ENCODE data around the gene AQP3. TPM values are rescaled to one million over a fixed set of nuclear protein-coding genes. Genes with fewer than 3 reads are reported as not detected.

Gene AQP3
- polyA plus RNA-seq, 2 of the 4 experiments (the other 2 are of a cell fraction), result 6.2 to 18.8 TPM

DNA sequence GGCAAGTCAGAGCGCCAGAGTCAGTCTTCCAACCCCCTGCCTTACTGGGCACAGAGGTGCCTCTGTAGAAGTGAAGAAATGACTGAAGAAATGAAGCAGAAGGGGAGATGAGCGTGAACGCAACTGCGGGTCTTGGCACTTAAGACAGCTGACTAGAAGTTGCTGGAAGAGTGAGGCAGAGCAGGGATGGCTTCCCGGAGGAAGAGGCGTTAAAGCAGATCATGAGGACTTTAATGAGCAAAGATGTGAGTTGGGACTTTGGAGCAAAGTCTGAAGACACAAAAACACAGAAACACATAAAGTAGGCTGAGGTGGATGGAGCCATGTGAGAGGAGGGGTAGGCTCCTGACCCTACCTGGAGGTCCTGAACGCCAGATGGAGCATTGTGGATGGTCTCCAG, 7.2 kb downstream of the AQP3 start:
- Histone ChIP-seq H3K4me1 (peaks cover 54% of the 10 kb centered on the region), H3K9me3 (no peaks in the 10 kb centered on the region), H3K27ac (peak overlapping the region in 1 of 2 experiments; percentile 51; a peak in 2 of 6 replicates), H3K4me2 (0 out of 3 replicates have a peak overlapping the region, but pooled peaks have one; percentile 21), H3K4me3 (no peak overlapping the region)
- TF ChIP-seq ZSCAN20 (CRISPR knock-in tag; IDR thresholded peaks at IDR 0.05) (no peak), NFE2L2 (conservative IDR thresholded peaks at IDR 0.05; ENCODE audit: low read length) (no peak), MYC (IDR thresholded peaks at IDR 0.05; ENCODE audit: borderline replicate concordance, low read length) (no peak), ZFP36 (IDR thresholded peaks at IDR 0.05; ENCODE audit: borderline replicate concordance, partially characterized antibody) (no peak), JUNB (IDR thresholded peaks at IDR 0.05) (no peak), MAFK (IDR thresholded peaks at IDR 0.05; ENCODE audit: partially characterized antibody) (no peak), CBX2 (IDR thresholded peaks at IDR 0.05; ENCODE audit: borderline replicate concordance, low read depth) (no peak), CEBPB (IDR thresholded peaks at IDR 0.05) (no peak), HOXA7 (CRISPR knock-in tag; IDR thresholded peaks at IDR 0.05) (no peak), PHF8 (IDR thresholded peaks at IDR 0.05; ENCODE audit: borderline replicate concordance, low read depth) (no peak), SREBF2 (IDR thresholded peaks at IDR 0.05) (no peak), RCOR1 (IDR thresholded peaks at IDR 0.05; ENCODE audit: low read depth, low read length) (no peak)
- TF ChIP-seq, protein P1, sequence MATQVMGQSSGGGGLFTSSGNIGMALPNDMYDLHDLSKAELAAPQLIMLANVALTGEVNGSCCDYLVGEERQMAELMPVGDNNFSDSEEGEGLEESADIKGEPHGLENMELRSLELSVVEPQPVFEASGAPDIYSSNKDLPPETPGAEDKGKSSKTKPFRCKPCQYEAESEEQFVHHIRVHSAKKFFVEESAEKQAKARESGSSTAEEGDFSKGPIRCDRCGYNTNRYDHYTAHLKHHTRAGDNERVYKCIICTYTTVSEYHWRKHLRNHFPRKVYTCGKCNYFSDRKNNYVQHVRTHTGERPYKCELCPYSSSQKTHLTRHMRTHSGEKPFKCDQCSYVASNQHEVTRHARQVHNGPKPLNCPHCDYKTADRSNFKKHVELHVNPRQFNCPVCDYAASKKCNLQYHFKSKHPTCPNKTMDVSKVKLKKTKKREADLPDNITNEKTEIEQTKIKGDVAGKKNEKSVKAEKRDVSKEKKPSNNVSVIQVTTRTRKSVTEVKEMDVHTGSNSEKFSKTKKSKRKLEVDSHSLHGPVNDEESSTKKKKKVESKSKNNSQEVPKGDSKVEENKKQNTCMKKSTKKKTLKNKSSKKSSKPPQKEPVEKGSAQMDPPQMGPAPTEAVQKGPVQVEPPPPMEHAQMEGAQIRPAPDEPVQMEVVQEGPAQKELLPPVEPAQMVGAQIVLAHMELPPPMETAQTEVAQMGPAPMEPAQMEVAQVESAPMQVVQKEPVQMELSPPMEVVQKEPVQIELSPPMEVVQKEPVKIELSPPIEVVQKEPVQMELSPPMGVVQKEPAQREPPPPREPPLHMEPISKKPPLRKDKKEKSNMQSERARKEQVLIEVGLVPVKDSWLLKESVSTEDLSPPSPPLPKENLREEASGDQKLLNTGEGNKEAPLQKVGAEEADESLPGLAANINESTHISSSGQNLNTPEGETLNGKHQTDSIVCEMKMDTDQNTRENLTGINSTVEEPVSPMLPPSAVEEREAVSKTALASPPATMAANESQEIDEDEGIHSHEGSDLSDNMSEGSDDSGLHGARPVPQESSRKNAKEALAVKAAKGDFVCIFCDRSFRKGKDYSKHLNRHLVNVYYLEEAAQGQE (IDR thresholded peaks at IDR 0.05), result no peak
- ChIA-PET POLR2A (no interaction called here), CTCF (interaction anchor here (0.8 to 41.9 kb wide), 6 partner anchors 18 to 49 kb away, joined by 3 to 834 read pairs (median 3); partner anchors contain the start of genes AQP3 and NOL6)
- 91% methylated on average over 7 of the region's 7 CpGs for WGBS (ENCODE audit: missing lambda C conversion rate)
- FAIRE-seq (no peak), DNase-seq (ENCODE audit: low read depth in 1 of 2, low spot score in 1 of 2) (no peak), ATAC-seq (no peak)

DNA sequence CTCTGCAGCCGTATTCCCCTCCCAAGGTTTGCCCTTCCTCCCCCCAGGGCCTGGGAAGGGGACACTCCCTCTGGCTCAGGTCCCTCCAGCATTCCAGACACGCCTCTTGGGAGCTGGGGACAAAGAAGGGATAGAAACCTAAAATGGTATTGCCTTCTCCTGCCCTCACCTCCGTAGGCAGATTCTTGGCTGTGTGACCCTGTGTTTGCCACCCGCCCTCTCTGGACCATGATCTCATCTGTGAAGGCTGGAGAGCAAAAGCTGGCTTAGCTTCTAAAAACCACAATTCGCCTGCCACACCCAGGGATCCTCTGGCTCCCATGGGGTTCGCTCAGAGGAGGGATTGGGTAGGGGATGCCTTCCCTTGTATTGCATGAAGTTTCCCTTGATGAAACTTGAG, 7.7 kb downstream of the AQP3 start:
- Histone ChIP-seq H3K4me2 (peak overlapping the region; percentile 21; the same call in 2 of the 3 replicates), H3K4me3 (no peak overlapping the region), H3K9me3 (no peaks in the 10 kb centered on the region), H3K27ac (peak overlapping the region in 1 of 2 experiments; percentile 51; a peak in 3 of 6 replicates), H3K4me1 (peaks cover 54% of the 10 kb centered on the region)
- no peak for TF ChIP-seq ZSCAN20 (CRISPR knock-in tag; IDR thresholded peaks at IDR 0.05)
- peak; percentile 14 for TF ChIP-seq ZFP36 (IDR thresholded peaks at IDR 0.05; ENCODE audit: borderline replicate concordance, partially characterized antibody)
- no peak for TF ChIP-seq MAX (IDR thresholded peaks at IDR 0.05)
- no peak for TF ChIP-seq ESRRA (IDR thresholded peaks at IDR 0.05; ENCODE audit: borderline replicate concordance, low read length)
- TF ChIP-seq BHLHE40 (IDR thresholded peaks at IDR 0.05; ENCODE audit: low read depth, low read length), result no peak
- TF ChIP-seq HDAC2 (IDR thresholded peaks at IDR 0.05), result no peak
- TF ChIP-seq, protein P2, sequence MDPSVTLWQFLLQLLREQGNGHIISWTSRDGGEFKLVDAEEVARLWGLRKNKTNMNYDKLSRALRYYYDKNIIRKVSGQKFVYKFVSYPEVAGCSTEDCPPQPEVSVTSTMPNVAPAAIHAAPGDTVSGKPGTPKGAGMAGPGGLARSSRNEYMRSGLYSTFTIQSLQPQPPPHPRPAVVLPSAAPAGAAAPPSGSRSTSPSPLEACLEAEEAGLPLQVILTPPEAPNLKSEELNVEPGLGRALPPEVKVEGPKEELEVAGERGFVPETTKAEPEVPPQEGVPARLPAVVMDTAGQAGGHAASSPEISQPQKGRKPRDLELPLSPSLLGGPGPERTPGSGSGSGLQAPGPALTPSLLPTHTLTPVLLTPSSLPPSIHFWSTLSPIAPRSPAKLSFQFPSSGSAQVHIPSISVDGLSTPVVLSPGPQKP (IDR thresholded peaks at IDR 0.05; ENCODE audit: low read depth, low read length), result no peak
- TF ChIP-seq HEYL (CRISPR knock-in tag; IDR thresholded peaks at IDR 0.05), result no peak
- ChIA-PET CTCF (interaction anchor here (0.8 to 41.9 kb wide), 6 partner anchors 17 to 49 kb away, joined by 3 to 834 read pairs (median 3); partner anchors contain the start of genes AQP3 and NOL6), POLR2A (no interaction called here)
- ATAC-seq, result no peak
- DNase-seq (ENCODE audit: low read depth in 1 of 2, low spot score in 1 of 2), result no peak
- no peak for FAIRE-seq
- WGBS (ENCODE audit: missing lambda C conversion rate), result 61% methylated on average over 6 of the region's 6 CpGs

All from A549 (cell line).